GM12892 (cell line): ENCODE measurements around the gene ARG2.

Source experiments
- POLR2A ChIP-seq: IDR thresholded peaks from 2 replicates; pipeline ENCODE4 v1.6.1; 2011; ENCODE audit warnings: low read depth, low read length, control low read depth
- POLR2AphosphoS5 ChIP-seq: IDR thresholded peaks from 2 replicates; pipeline ENCODE4 v1.6.1; 2011; ENCODE audit warnings: low read depth, low read length, control low read depth
- TAF1 ChIP-seq: IDR thresholded peaks from 2 replicates; pipeline ENCODE4 v1.6.1; 2011; ENCODE audit warnings: low read depth, mild to moderate bottlenecking, control low read depth, low read length, borderline replicate concordance

GRCh38 chr14:67586369-67586768 lies 33.4 kb upstream of the ARG2 start:
- TF ChIP-seq POLR2A (no peak), TAF1 (no peak), POLR2AphosphoS5 (no peak)
